GM12878 (cell line): Measurements from ENCODE around the gene MCC. TPM values are rescaled to one million over a fixed set of nuclear protein-coding genes. Genes with fewer than 3 reads are reported as not detected.

Source experiments
- ATAC-seq: fragments of 200-7000 bp; cut with Tn5 transposase; 3 replicates; pipeline ENCODE4 v1.9.1; 2020; ENCODE audit warnings: mild to moderate bottlenecking, moderate library complexity
- BruUV-seq: library from RNA; stranded (reverse); fragments of 400-500 nt; replicated peaks from 2 replicates; lab custom pipeline; 2021; lab: Mats Ljungman, UMichigan
- CTCF ChIA-PET: fragments of 300-600 bp; sonication (Branson Sonifier 250); formaldehyde crosslinking; extraction: SDS; loops from one replicate; lab custom pipeline; 2021; ENCODE audit warnings: inconsistent platforms; lab: Yijun Ruan, JAX
- POLR2A ChIA-PET: fragments of 350-600 bp; formaldehyde crosslinking; extraction: SDS; loops from one replicate; lab custom pipeline; 2021; ENCODE audit warnings: inconsistent platforms; lab: Charles Lee
- RAD21 ChIA-PET: fragments of 300-600 bp; sonication (Branson Sonifier 250); formaldehyde crosslinking; loops from one replicate; lab custom pipeline; 2023; ENCODE audit warnings: antibody characterized with exemption; ENCODE audit not compliant: unreplicated experiment; lab: Charles Lee
- SMC1A ChIA-PET: fragments of 300-600 bp; sonication (Branson Sonifier 250); formaldehyde crosslinking; loops from one replicate; lab custom pipeline; 2023; ENCODE audit not compliant: unreplicated experiment, uncharacterized antibody; lab: Charles Lee
- DNase-seq: peaks from one replicate; pipeline ENCODE4 v3.0.0-alpha.2; 2011; ENCODE audit warnings: low read depth, low spot score
- FAIRE-seq: peaks from 3 replicates; lab custom pipeline; 2011; peaks lifted over from hg19 to GRCh38; lab: Jason Lieb, UNC
- H2AFZ ChIP-seq: 2 replicates; pipeline ENCODE4 v1.6.0; 2011; ENCODE audit warnings: low read depth, low read length, control low read depth; ENCODE audit not compliant: control insufficient read depth
- H3K27ac ChIP-seq: 2 replicates; pipeline ENCODE4 v1.5.1; 2011; ENCODE audit warnings: control low read depth; ENCODE audit not compliant: control insufficient read depth, insufficient read depth
- H3K27me3 ChIP-seq, 2 experiments: replicated peaks in 1 of 2; 2 replicates each; pipeline versions ENCODE4 v1.6.0 to v1.6.1; 2011; ENCODE audit warnings: low read length in 1 of 2; ENCODE audit not compliant: control insufficient read depth in 2 of 2, insufficient read depth in 2 of 2
- H3K36me3 ChIP-seq, 2 experiments: 2 replicates each; pipeline ENCODE4 v1.5.1; 2011; ENCODE audit warnings: low read length in 1 of 2; ENCODE audit not compliant: control insufficient read depth in 2 of 2, insufficient read depth in 2 of 2
- H3K4me1 ChIP-seq: 2 replicates; pipeline ENCODE4 v1.6.1; 2011; ENCODE audit warnings: mild to moderate bottlenecking, low read length, moderate library complexity, mixed read lengths; ENCODE audit not compliant: control insufficient read depth, insufficient read depth
- H3K4me2 ChIP-seq: 2 replicates; pipeline ENCODE4 v1.6.0; 2011; ENCODE audit warnings: control low read depth; ENCODE audit not compliant: control insufficient read depth, insufficient read depth
- H3K4me3 ChIP-seq: fragments of 200-600 bp; sonication (generic); 2 replicates; pipeline ENCODE4 v1.5.1; 2016
- H3K79me2 ChIP-seq: 2 replicates; pipeline ENCODE4 v1.6.0; 2011; ENCODE audit warnings: low read length; ENCODE audit not compliant: control insufficient read depth, insufficient read depth
- H3K9ac ChIP-seq: 2 replicates; pipeline ENCODE4 v1.8.0; 2011; ENCODE audit warnings: low read length, control low read depth, mixed read lengths; ENCODE audit not compliant: control insufficient read depth, insufficient read depth
- H3K9me3 ChIP-seq: replicated peaks from 3 replicates; pipeline ENCODE4 v1.5.1; 2011; ENCODE audit warnings: mild to moderate bottlenecking, low read length; ENCODE audit not compliant: control insufficient read depth, insufficient read depth
- H4K20me1 ChIP-seq: 2 replicates; pipeline ENCODE4 v1.6.0; 2011; ENCODE audit not compliant: control insufficient read depth, insufficient read depth
- CREM ChIP-seq: IDR thresholded peaks from 2 replicates; pipeline ENCODE4 v1.6.1; 2014; ENCODE audit warnings: antibody characterized with exemption, low read depth
- EED ChIP-seq: sonication (generic); IDR thresholded peaks from 2 replicates; pipeline ENCODE4 v1.6.1; 2016; ENCODE audit warnings: antibody characterized with exemption, low read depth
- HCFC1 ChIP-seq: fragments of 150-350 bp; IDR thresholded peaks from 2 replicates; pipeline ENCODE4 v1.6.1; 2014; ENCODE audit warnings: low read length
- IRF3 ChIP-seq: fragments of 450-650 bp; IDR thresholded peaks from 2 replicates; pipeline ENCODE4 v1.6.1; 2014; ENCODE audit warnings: mild to moderate bottlenecking
- IRF4 ChIP-seq: IDR thresholded peaks from 2 replicates; pipeline ENCODE4 v1.6.1; 2011; ENCODE audit warnings: low read depth, low read length
- JUNB ChIP-seq: IDR thresholded peaks from 2 replicates; pipeline ENCODE4 v1.6.1; 2016; ENCODE audit warnings: antibody characterized with exemption, mild to moderate bottlenecking
- JUND ChIP-seq: IDR thresholded peaks from 2 replicates; pipeline ENCODE4 v1.6.1; 2012; ENCODE audit warnings: low read depth, mild to moderate bottlenecking, low read length, improper control_type of control experiment, moderate library complexity
- KAT2A ChIP-seq: conservative IDR thresholded peaks from 2 replicates; pipeline ENCODE4 v1.6.1; 2011; ENCODE audit warnings: low read depth, low read length; ENCODE audit not compliant: control insufficient read depth
- NFXL1 ChIP-seq: fragments of 450-650 bp; IDR thresholded peaks from 2 replicates; pipeline ENCODE4 v1.6.1; 2017; ENCODE audit warnings: antibody characterized with exemption, mild to moderate bottlenecking, borderline replicate concordance
- PAX8 ChIP-seq: fragments of 450-650 bp; IDR thresholded peaks from 2 replicates; pipeline ENCODE4 v1.6.1; 2017; ENCODE audit warnings: mild to moderate bottlenecking, moderate library complexity
- POU2F2 ChIP-seq: IDR thresholded peaks from 3 replicates; pipeline ENCODE4 v1.6.1; 2011; ENCODE audit warnings: low read depth, mild to moderate bottlenecking, low read length, borderline replicate concordance
- RAD21 ChIP-seq: IDR thresholded peaks from 2 replicates; pipeline ENCODE4 v1.6.1; 2011; ENCODE audit warnings: mild to moderate bottlenecking, low read depth, low read length, moderate library complexity; ENCODE audit not compliant: insufficient read depth
- SRF ChIP-seq, 2 experiments: IDR thresholded peaks; 2 replicates each; pipeline ENCODE4 v1.6.1; 2011; ENCODE audit warnings: low read depth in 2 of 2, low read length in 2 of 2, mild to moderate bottlenecking in 1 of 2, moderate library complexity in 1 of 2
- SUZ12 ChIP-seq: fragments of 200-600 bp; sonication (generic); IDR thresholded peaks from one replicate; pipeline ENCODE4 v1.6.1; 2018; ENCODE audit warnings: antibody characterized with exemption, mild to moderate bottlenecking; ENCODE audit not compliant: unreplicated experiment
- WGBS: methylation state at CpG from one replicate; pipeline ENCODE4 v1.1.6; 2016; ENCODE audit warnings: low lambda C conversion rate; ENCODE audit not compliant: insufficient replicate concordance, insufficient coverage; ENCODE audit errors: missing lambda C conversion rate; 5-methylcytosine and 5-hydroxymethylcytosine counted together
- in situ Hi-C: fragments of 300-500 bp; cut with MboI; formaldehyde crosslinking; loops from 9 replicates; pipeline ENCODE4 v1.14.3; 2018; ENCODE audit warnings: mixed read lengths
- intact Hi-C: fragments of 100-400 bp; cut with micrococcal nuclease; formaldehyde crosslinking; loops from one replicate; pipeline ENCODE4 v1.14.2; 2022; ENCODE audit not compliant: unreplicated experiment
- polyA plus RNA-seq, 11 experiments: library from polyadenylated mRNA; depleted of rRNA in 4 of 11; unstranded in 6 of 11; stranded (reverse) in 5 of 11; fragments of >200 nt; fragmentation: Nextera tagmentation in 4 of 11; fragmentation: Illumina TruSeq in 1 of 11; extraction: Ambion mirVana in 4 of 11; extraction: Trizol in 1 of 11; gene quantifications; 1 replicate in 1 of 11; 2 replicates in 10 of 11; pipeline versions ENCODE4 v1.2.1 to v1.2.3, GENCODE V29; 2011 to 2016; ENCODE audit warnings: inconsistent platforms in 2 of 11, missing spikeins in 2 of 11, low read depth in 1 of 11
- total RNA-seq, 4 experiments: library from RNA; depleted of rRNA in 3 of 4; stranded (reverse); fragments of >200 nt in 3 of 4; fragmentation: Illumina TruSeq in 1 of 4; extraction: Trizol in 1 of 4; gene quantifications; 2 replicates each; pipeline versions ENCODE4 v1.2.1 to v1.2.3, GENCODE V29; 2013 to 2021

Gene MCC
- total and polyA plus RNA-seq, 10 of the 15 experiments (the other 5 are each of a cell fraction or from before 2014, with no cell fraction given) = 0.03 to 0.86 (median 0.16) TPM

GRCh38 chr5:113376640-113377039 is 111.6 kb downstream of the MCC start:
- ATAC-seq (no peak), FAIRE-seq (no peak), DNase-seq (no peak)
- Histone ChIP-seq H3K4me3 (no peak overlapping the region), H3K9ac (no peak overlapping the region), H4K20me1 (no peaks in the 10 kb centered on the region), H2AFZ (no peak overlapping the region), H3K27me3 (no peaks in the 10 kb centered on the region), H3K9me3 (no peaks in the 10 kb centered on the region), H3K36me3 (no peaks in the 10 kb centered on the region), H3K79me2 (no peaks in the 10 kb centered on the region), H3K4me1 (no peaks in the 10 kb centered on the region), H3K27ac (no peak overlapping the region), H3K4me2 (no peak overlapping the region)
- WGBS = 66% methylated on average over 3 of the region's 3 CpGs
- ChIA-PET CTCF (interaction anchor here (0.9 to 3.6 kb wide), 7 partner anchors 8 to 380 kb away, joined by 3 to 17 read pairs (median 3); partner anchors contain the start of gene YTHDC2), POLR2A (no interaction called here), SMC1A (interaction anchor here (1.0 to 1.1 kb wide), 2 partner anchors 10 to 229 kb away, joined by 5 read pairs; no protein-coding TSS in a partner anchor), RAD21 (interaction anchor here (1.6 kb wide), 1 partner anchor 238 kb away, joined by 3 read pairs; no protein-coding TSS in a partner anchor)
- BruUV-seq = no TSS peak
- in situ Hi-C loops = no loop called here
- TF ChIP-seq RAD21 = 0 out of 2 replicates have a peak, but pooled peaks have one; percentile 6
- no peak for TF ChIP-seq HCFC1
- intact Hi-C loops = loop anchor here (5.0 kb wide), 1 partner anchor 379 kb away; no protein-coding TSS in a partner anchor

GRCh38 chr5:113375480-113376060 is 112.7 kb downstream of the MCC start:
- 53% methylated on average over 3 of the region's 3 CpGs for WGBS
- TF ChIP-seq SRF (IDR thresholded peaks at IDR 0.05; ENCODE audit: low read depth in 2 of 2, low read length in 2 of 2) (no peak), JUNB (no peak), SUZ12 (no peak), NFXL1 (no peak), IRF3 (no peak), PAX8 (no peak), CREM (no peak), KAT2A (no peak), POU2F2 (no peak), EED (no peak), JUND (no peak), IRF4 (no peak)

More at GRCh38 chr5:113375480-113376060, 112.7 kb downstream of the MCC start:
- FAIRE-seq (no peak), ATAC-seq (no peak), DNase-seq (no peak)
- POLR2A ChIA-PET = interaction anchor here (0.6 to 1.1 kb wide), 4 partner anchors 9 to 1442 kb away, joined by 3 to 5 read pairs (median 4); no protein-coding TSS in a partner anchor
- Histone ChIP-seq H3K79me2 (no peaks in the 10 kb centered on the region), H3K9ac (no peak overlapping the region), H3K27me3 (no peaks in the 10 kb centered on the region), H3K27ac (no peak overlapping the region), H3K4me2 (no peak overlapping the region), H3K36me3 (no peaks in the 10 kb centered on the region), H2AFZ (no peak overlapping the region), H3K4me3 (no peak overlapping the region), H4K20me1 (no peaks in the 10 kb centered on the region), H3K9me3 (no peaks in the 10 kb centered on the region), H3K4me1 (no peaks in the 10 kb centered on the region)
- CTCF ChIA-PET = interaction anchor here (0.6 to 3.6 kb wide), 11 partner anchors 9 to 710 kb away, joined by 3 to 17 read pairs (median 4); partner anchors contain the start of gene YTHDC2
- BruUV-seq = no TSS peak
- SMC1A ChIA-PET = no interaction called here
- in situ Hi-C loops = no loop called here
- intact Hi-C loops = loop anchor here (5.0 kb wide), 1 partner anchor 378 kb away; no protein-coding TSS in a partner anchor
- RAD21 ChIA-PET = interaction anchor here (0.6 to 1.5 kb wide), 3 partner anchors 86 to 212 kb away, joined by 3 to 5 read pairs (median 3); no protein-coding TSS in a partner anchor
